Ishikawa (cell line): ENCODE data around the gene MTIF3.

Experiments
- CEBPB ChIP-seq: IDR thresholded peaks from 2 replicates; pipeline ENCODE4 v1.6.1; 2012
- CREB1 ChIP-seq: IDR thresholded peaks from 2 replicates; pipeline ENCODE4 v1.6.1; 2012; ENCODE audit warnings: low read depth
- EP300 ChIP-seq: IDR thresholded peaks from 2 replicates; pipeline ENCODE4 v1.6.1; 2012; ENCODE audit warnings: borderline replicate concordance
- RAD21 ChIP-seq: IDR thresholded peaks from 2 replicates; pipeline ENCODE4 v1.6.1; 2012; ENCODE audit warnings: low read depth
- TAF1 ChIP-seq: IDR thresholded peaks from 2 replicates; pipeline ENCODE4 v1.6.1; 2012; ENCODE audit warnings: low read depth, mild to moderate bottlenecking
- TCF12 ChIP-seq: IDR thresholded peaks from 2 replicates; pipeline ENCODE4 v1.6.1; 2012; ENCODE audit warnings: low read depth
- TEAD4 ChIP-seq: IDR thresholded peaks from 2 replicates; pipeline ENCODE4 v1.6.1; 2012
- YY1 ChIP-seq: IDR thresholded peaks from 2 replicates; pipeline ENCODE4 v1.6.1; 2012; ENCODE audit warnings: low read depth
- ZBTB7A ChIP-seq: IDR thresholded peaks from 2 replicates; pipeline ENCODE4 v1.6.1; 2012; ENCODE audit warnings: low read depth
- TF ChIP-seq, protein P1 (sequence below): IDR thresholded peaks from 2 replicates; pipeline ENCODE4 v1.6.1; 2012
- TF ChIP-seq, protein P2 (sequence below): IDR thresholded peaks from 2 replicates; pipeline ENCODE4 v1.6.1; 2012
- TF ChIP-seq, protein P3 (sequence below): IDR thresholded peaks from 2 replicates; pipeline ENCODE4 v1.6.1; 2012; ENCODE audit warnings: low read depth, mild to moderate bottlenecking

DNA sequence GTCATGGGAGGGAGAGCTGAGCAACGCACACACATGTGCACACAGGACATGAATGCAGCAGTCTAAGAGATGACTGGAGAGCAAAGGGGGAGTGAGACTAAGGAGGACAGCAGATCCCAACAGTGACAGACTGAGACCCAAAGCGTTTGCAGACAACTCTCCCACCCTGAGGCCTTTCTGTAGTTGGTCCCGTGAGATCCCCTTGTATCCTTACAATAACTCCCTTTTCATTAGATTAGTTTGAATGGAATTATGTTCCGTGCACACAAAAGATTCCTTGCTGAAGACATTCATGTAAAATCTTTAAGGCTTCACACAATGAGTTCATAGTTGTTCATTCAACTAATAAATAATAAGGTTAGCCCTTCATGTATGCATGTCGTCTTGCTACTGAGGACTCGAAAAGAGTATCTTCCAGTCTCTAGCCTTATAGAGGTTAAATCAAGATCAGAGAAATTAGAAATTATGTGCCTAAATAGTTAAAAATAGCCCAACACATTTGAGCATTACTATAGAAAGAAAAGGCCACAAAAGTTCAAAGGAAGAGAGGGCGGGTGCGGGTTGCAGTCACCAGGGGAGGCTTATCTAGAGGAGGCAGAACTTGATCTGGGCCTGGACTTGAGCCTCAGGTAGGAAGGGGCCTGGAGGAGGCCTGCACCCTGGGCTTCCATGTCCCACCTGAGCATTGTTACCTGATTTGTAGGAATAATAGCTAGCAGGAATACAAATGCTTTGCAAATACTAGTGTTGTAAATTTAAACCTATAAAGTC lies 29.1 kb downstream of the MTIF3 start:
- TF ChIP-seq EP300, result no peak
- TF ChIP-seq TCF12, result no peak
- TF ChIP-seq, protein P1, sequence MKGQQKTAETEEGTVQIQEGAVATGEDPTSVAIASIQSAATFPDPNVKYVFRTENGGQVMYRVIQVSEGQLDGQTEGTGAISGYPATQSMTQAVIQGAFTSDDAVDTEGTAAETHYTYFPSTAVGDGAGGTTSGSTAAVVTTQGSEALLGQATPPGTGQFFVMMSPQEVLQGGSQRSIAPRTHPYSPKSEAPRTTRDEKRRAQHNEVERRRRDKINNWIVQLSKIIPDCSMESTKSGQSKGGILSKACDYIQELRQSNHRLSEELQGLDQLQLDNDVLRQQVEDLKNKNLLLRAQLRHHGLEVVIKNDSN, result no peak
- TF ChIP-seq CEBPB, result no peak
- TF ChIP-seq ZBTB7A, result no peak
- TF ChIP-seq, protein P2, sequence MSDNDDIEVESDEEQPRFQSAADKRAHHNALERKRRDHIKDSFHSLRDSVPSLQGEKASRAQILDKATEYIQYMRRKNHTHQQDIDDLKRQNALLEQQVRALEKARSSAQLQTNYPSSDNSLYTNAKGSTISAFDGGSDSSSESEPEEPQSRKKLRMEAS, result no peak
- TF ChIP-seq, protein P3, sequence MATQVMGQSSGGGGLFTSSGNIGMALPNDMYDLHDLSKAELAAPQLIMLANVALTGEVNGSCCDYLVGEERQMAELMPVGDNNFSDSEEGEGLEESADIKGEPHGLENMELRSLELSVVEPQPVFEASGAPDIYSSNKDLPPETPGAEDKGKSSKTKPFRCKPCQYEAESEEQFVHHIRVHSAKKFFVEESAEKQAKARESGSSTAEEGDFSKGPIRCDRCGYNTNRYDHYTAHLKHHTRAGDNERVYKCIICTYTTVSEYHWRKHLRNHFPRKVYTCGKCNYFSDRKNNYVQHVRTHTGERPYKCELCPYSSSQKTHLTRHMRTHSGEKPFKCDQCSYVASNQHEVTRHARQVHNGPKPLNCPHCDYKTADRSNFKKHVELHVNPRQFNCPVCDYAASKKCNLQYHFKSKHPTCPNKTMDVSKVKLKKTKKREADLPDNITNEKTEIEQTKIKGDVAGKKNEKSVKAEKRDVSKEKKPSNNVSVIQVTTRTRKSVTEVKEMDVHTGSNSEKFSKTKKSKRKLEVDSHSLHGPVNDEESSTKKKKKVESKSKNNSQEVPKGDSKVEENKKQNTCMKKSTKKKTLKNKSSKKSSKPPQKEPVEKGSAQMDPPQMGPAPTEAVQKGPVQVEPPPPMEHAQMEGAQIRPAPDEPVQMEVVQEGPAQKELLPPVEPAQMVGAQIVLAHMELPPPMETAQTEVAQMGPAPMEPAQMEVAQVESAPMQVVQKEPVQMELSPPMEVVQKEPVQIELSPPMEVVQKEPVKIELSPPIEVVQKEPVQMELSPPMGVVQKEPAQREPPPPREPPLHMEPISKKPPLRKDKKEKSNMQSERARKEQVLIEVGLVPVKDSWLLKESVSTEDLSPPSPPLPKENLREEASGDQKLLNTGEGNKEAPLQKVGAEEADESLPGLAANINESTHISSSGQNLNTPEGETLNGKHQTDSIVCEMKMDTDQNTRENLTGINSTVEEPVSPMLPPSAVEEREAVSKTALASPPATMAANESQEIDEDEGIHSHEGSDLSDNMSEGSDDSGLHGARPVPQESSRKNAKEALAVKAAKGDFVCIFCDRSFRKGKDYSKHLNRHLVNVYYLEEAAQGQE, result no peak
- TF ChIP-seq YY1, result no peak
- no peak for TF ChIP-seq TAF1
- no peak for TF ChIP-seq CREB1
- TF ChIP-seq RAD21, result no peak
- no peak for TF ChIP-seq TEAD4
